Muscle of arm (tissue), 14 donors: ENCODE measurements around the gene CASQ1. TPM values are rescaled to one million over a fixed set of nuclear protein-coding genes. Genes with fewer than 3 reads are reported as not detected.
A peak's percentile ranks its signal among the peaks of the same experiment; 100 is the strongest.

Experiments
- DNase-seq: peaks from one replicate; pipeline ENCODE4 v3.0.0-alpha.2; 2013
- long read RNA-seq, 11 donors: transcript quantifications; one replicate each; lab custom pipeline, GENCODE V29; 2026
- polyA plus RNA-seq, 12 donors: library from polyadenylated mRNA; unstranded; fragments of 120-200 nt; gene quantifications; one replicate each; pipeline ENCODE4 v1.2.1, GENCODE V29; 2013; ENCODE audit not compliant: insufficient read length in 12 of 12

The CASQ1 gene
- polyA plus RNA-seq, result 1,000 to 10,000 TPM in 5 of 12 donors, 100 to 1,000 TPM in 7; 212 to 1,621 (median 785) TPM
- long read RNA-seq, donor 1, result 0 reads
- long read RNA-seq, donor 2, transcript CASQ1-201 (11 exons, 1,897 nt), result major isoform, 623 of 1,540 reads
- long read RNA-seq, donor 2, partial matches to known transcripts, result 891 of 1,540 reads
- long read RNA-seq, donor 2, other reads (novel, unspliced or antisense), result 26 of 1,540 reads
- long read RNA-seq, donor 3, transcript CASQ1-201 (11 exons, 1,897 nt), result major isoform, 181 of 292 reads
- long read RNA-seq, donor 3, partial matches to known transcripts, result 111 of 292 reads
- long read RNA-seq, donor 3, other reads (novel, unspliced or antisense), result 0 of 292 reads
- long read RNA-seq, donor 4, transcript CASQ1-201 (11 exons, 1,897 nt), result major isoform, 161 of 228 reads
- long read RNA-seq, donor 4, partial matches to known transcripts, result 66 of 228 reads
- long read RNA-seq, donor 4, other reads (novel, unspliced or antisense), result 0 of 228 reads
- long read RNA-seq, donor 5, transcript CASQ1-201 (11 exons, 1,897 nt), result major isoform, 927 of 1,352 reads
- long read RNA-seq, donor 5, partial matches to known transcripts, result 381 of 1,352 reads
- long read RNA-seq, donor 5, other reads (novel, unspliced or antisense), result 44 of 1,352 reads
- long read RNA-seq, donor 6, transcript CASQ1-201 (11 exons, 1,897 nt), result major isoform, 121 of 375 reads
- long read RNA-seq, donor 6, partial matches to known transcripts, result 254 of 375 reads
- long read RNA-seq, donor 6, other reads (novel, unspliced or antisense), result 0 of 375 reads
- long read RNA-seq, donor 7, transcript CASQ1-201 (11 exons, 1,897 nt), result major isoform, 117 of 242 reads
- long read RNA-seq, donor 7, partial matches to known transcripts, result 125 of 242 reads
- long read RNA-seq, donor 7, other reads (novel, unspliced or antisense), result 0 of 242 reads
- long read RNA-seq, donor 8, transcript CASQ1-201 (11 exons, 1,897 nt), result major isoform, 718 of 1,927 reads
- long read RNA-seq, donor 8, partial matches to known transcripts, result 1,172 of 1,927 reads
- long read RNA-seq, donor 8, other reads (novel, unspliced or antisense), result 36 of 1,927 reads
- long read RNA-seq, donor 9, transcript CASQ1-201 (11 exons, 1,897 nt), result major isoform, 89 of 322 reads
- long read RNA-seq, donor 9, partial matches to known transcripts, result 233 of 322 reads
- long read RNA-seq, donor 9, other reads (novel, unspliced or antisense), result 0 of 322 reads
- long read RNA-seq, donor 10, transcript CASQ1-201 (11 exons, 1,897 nt), result major isoform, 603 of 916 reads
- long read RNA-seq, donor 10, partial matches to known transcripts, result 313 of 916 reads
- long read RNA-seq, donor 10, other reads (novel, unspliced or antisense), result 0 of 916 reads
- long read RNA-seq, donor 11, transcript CASQ1-201 (11 exons, 1,897 nt), result major isoform, 122 of 166 reads
- long read RNA-seq, donor 11, partial matches to known transcripts, result 44 of 166 reads
- long read RNA-seq, donor 11, other reads (novel, unspliced or antisense), result 0 of 166 reads

- peak; percentile 65 for DNase-seq
These were observed at the start of gene CASQ1 for GRCh38 chr1:160189649-160190625. TSS of gene CASQ1 (plus strand) at chr1:160190575. CDS start at chr1:160190752, 177 bp downstream.

GRCh38 chr1:160143695-160144094 is 46.7 kb upstream of the CASQ1 start:
- no peak for DNase-seq

GRCh38 chr1:160144921-160145320 is 45.5 kb upstream of the CASQ1 start:
- DNase-seq, result no peak

GRCh38 chr1:160146107-160146506 is 44.3 kb upstream of the CASQ1 start:
- no peak for DNase-seq

- DNase-seq, result no peak
These were observed 42.3 kb upstream of the CASQ1 start for GRCh38 chr1:160148121-160148520.

- DNase-seq, result no peak
These were observed 41.1 kb upstream of the CASQ1 start for GRCh38 chr1:160149233-160149632.

- DNase-seq, result no peak
These were observed 40.7 kb upstream of the CASQ1 start for GRCh38 chr1:160149716-160150115.

- DNase-seq, result no peak
These were observed 39.1 kb upstream of the CASQ1 start, which contains the start of gene ATP1A4 for GRCh38 chr1:160151303-160151702. TSS of gene ATP1A4 (plus strand) at chr1:160151603. CDS start at chr1:160152041, 438 bp downstream.

- DNase-seq, result no peak
These were observed 35.6 kb upstream of the CASQ1 start for GRCh38 chr1:160154790-160155189.

- DNase-seq, result no peak
These were observed 34.0 kb upstream of the CASQ1 start for GRCh38 chr1:160156361-160156760.

- DNase-seq, result no peak
These were observed 33.2 kb upstream of the CASQ1 start for GRCh38 chr1:160157174-160157573.

GRCh38 chr1:160158031-160158430 is 32.3 kb upstream of the CASQ1 start:
- DNase-seq, result no peak

- DNase-seq, result no peak
These were observed 31.8 kb upstream of the CASQ1 start for GRCh38 chr1:160158534-160158933.

GRCh38 chr1:160159846-160160245 is 30.5 kb upstream of the CASQ1 start:
- no peak for DNase-seq

GRCh38 chr1:160161965-160162705 is 28.2 kb upstream of the CASQ1 start:
- no peak for DNase-seq

GRCh38 chr1:160162931-160163330 is 27.4 kb upstream of the CASQ1 start:
- DNase-seq, result no peak

- DNase-seq, result no peak
These were observed 26.8 kb upstream of the CASQ1 start for GRCh38 chr1:160163615-160164014.

GRCh38 chr1:160164121-160164520 is 26.3 kb upstream of the CASQ1 start:
- DNase-seq, result no peak

- no peak for DNase-seq
These were observed 24.1 kb upstream of the CASQ1 start for GRCh38 chr1:160166166-160166868.
